ENCODE data around the gene NXPE3.

Gene NXPE3

DNA sequence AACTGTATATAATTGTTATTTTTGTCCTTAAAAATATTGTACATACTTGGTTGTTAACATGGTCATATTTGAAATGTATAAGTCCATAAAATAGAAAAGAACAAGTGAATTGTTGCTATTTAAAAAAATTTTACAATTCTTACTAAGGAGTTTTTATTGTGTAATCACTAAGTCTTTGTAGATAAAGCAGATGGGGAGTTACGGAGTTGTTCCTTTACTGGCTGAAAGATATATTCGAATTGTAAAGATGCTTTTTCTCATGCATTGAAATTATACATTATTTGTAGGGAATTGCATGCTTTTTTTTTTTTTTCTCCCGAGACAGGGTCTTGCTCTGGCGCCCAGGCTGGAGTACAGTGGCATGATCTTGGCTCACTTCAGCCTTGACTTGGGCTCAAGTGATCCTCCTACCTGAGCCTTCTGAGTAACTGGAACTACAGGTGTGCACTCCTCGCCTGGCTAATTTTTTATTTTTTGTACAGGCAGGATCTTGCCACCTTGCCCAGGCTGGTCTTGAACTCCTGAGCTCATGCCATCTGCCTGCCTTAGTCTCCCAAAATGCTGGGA lies 81.0 kb downstream of the NXPE3 start:
- no peak for DNase-seq (ENCODE audit: low read depth in 1 of 2, low spot score in 1 of 2)
- Histone ChIP-seq H3K27ac (replicated peaks) (no peak overlapping the region), H3K4me3 (replicated peaks; ENCODE audit: insufficient read depth, low read length) (no peak overlapping the region), H3K27me3 (ENCODE audit: insufficient read depth, poor library complexity, severe bottlenecking) (no peaks in the 10 kb centered on the region)
- TF ChIP-seq POLR2AphosphoS5 (IDR thresholded peaks at IDR 0.05; ENCODE audit: low read depth), result no peak
- no peak for TF ChIP-seq GABPA (IDR thresholded peaks at IDR 0.05; ENCODE audit: low read depth)
- TF ChIP-seq, protein P1, sequence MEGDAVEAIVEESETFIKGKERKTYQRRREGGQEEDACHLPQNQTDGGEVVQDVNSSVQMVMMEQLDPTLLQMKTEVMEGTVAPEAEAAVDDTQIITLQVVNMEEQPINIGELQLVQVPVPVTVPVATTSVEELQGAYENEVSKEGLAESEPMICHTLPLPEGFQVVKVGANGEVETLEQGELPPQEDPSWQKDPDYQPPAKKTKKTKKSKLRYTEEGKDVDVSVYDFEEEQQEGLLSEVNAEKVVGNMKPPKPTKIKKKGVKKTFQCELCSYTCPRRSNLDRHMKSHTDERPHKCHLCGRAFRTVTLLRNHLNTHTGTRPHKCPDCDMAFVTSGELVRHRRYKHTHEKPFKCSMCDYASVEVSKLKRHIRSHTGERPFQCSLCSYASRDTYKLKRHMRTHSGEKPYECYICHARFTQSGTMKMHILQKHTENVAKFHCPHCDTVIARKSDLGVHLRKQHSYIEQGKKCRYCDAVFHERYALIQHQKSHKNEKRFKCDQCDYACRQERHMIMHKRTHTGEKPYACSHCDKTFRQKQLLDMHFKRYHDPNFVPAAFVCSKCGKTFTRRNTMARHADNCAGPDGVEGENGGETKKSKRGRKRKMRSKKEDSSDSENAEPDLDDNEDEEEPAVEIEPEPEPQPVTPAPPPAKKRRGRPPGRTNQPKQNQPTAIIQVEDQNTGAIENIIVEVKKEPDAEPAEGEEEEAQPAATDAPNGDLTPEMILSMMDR (IDR thresholded peaks at IDR 0.05; ENCODE audit: insufficient read depth, low read length), result no peak
- TF ChIP-seq, protein P2, sequence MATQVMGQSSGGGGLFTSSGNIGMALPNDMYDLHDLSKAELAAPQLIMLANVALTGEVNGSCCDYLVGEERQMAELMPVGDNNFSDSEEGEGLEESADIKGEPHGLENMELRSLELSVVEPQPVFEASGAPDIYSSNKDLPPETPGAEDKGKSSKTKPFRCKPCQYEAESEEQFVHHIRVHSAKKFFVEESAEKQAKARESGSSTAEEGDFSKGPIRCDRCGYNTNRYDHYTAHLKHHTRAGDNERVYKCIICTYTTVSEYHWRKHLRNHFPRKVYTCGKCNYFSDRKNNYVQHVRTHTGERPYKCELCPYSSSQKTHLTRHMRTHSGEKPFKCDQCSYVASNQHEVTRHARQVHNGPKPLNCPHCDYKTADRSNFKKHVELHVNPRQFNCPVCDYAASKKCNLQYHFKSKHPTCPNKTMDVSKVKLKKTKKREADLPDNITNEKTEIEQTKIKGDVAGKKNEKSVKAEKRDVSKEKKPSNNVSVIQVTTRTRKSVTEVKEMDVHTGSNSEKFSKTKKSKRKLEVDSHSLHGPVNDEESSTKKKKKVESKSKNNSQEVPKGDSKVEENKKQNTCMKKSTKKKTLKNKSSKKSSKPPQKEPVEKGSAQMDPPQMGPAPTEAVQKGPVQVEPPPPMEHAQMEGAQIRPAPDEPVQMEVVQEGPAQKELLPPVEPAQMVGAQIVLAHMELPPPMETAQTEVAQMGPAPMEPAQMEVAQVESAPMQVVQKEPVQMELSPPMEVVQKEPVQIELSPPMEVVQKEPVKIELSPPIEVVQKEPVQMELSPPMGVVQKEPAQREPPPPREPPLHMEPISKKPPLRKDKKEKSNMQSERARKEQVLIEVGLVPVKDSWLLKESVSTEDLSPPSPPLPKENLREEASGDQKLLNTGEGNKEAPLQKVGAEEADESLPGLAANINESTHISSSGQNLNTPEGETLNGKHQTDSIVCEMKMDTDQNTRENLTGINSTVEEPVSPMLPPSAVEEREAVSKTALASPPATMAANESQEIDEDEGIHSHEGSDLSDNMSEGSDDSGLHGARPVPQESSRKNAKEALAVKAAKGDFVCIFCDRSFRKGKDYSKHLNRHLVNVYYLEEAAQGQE (IDR thresholded peaks at IDR 0.05; ENCODE audit: insufficient replicate concordance, low read depth), result no peak

DNA sequence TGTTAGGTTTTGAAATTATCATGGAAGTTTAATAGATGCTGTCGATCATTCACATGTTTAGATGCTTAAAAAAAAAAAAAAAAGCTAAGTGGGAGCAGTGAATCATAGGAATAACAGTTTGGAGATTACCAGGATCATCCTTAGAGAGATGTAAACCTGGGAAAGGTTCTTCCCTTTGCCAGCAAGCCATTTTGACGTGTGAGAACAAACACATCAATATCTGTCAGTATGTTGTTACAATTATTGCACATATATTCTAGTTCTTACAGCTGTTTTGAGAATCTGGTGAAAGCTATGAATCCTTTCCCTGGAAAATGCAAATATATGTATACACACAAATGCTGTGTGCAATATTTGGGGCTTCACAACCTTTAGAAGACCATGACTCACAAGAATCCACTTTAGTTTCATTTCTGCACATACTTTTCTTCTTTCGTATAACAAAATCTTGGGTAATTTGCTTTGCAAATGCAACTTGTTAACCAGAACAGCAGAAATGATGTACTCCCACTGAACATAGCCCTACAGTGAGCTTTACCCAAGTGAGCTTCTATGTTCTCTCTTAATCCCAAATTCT lies 82.3 kb downstream of the NXPE3 start:
- TF ChIP-seq POLR2AphosphoS5 (IDR thresholded peaks at IDR 0.05; ENCODE audit: low read depth), result no peak
- no peak for TF ChIP-seq SPI1 (IDR thresholded peaks at IDR 0.05; ENCODE audit: borderline replicate concordance, low read depth)
- TF ChIP-seq, protein P1 (IDR thresholded peaks at IDR 0.05; ENCODE audit: insufficient read depth, low read length), result no peak
- no peak for TF ChIP-seq GABPA (IDR thresholded peaks at IDR 0.05; ENCODE audit: low read depth)
- TF ChIP-seq, protein P2 (IDR thresholded peaks at IDR 0.05; ENCODE audit: insufficient replicate concordance, low read depth), result no peak
- H3K4me3 ChIP-seq (replicated peaks; ENCODE audit: insufficient read depth, low read length), result no peak overlapping the region
- H3K27ac ChIP-seq (replicated peaks), result no peak overlapping the region
- no peak for DNase-seq (ENCODE audit: low read depth in 1 of 2, low spot score in 1 of 2)
- no peaks in the 10 kb centered on the region for H3K27me3 ChIP-seq (ENCODE audit: insufficient read depth, poor library complexity, severe bottlenecking)

DNA sequence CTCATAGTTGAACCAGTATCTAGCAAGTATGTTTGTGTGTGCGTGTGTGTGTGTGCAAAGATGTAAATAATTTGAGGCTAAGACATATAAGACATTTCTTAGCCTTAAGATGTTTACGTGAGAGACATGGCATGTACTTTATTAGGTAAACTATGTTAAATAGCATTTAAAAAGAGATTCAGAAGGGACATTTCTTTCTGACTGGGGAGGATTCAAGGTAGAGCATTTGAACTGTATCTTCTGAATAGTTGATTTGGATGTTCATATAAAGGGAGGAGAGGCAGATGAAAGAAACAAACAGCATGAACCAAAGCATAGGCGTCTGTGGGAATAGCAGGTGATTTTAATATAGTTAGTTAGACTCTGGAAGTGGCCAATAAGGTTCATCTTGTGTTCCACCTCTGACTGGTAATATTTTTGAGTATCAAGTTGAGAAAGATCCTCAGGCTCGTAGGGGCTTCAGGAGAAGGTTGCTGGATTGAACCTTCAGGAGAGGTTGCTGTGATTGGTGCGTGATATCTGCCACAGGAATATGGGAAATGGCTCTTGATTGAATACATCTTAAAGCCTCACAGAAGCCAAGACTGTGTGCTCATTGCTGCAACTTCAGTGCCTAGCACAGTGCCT lies 82.9 kb downstream of the NXPE3 start:
- H3K27ac ChIP-seq (replicated peaks), result no peak overlapping the region
- no peak for DNase-seq (ENCODE audit: low read depth in 1 of 2, low spot score in 1 of 2)
- TF ChIP-seq, protein P2 (IDR thresholded peaks at IDR 0.05; ENCODE audit: insufficient replicate concordance, low read depth), result no peak
- TF ChIP-seq, protein P1 (IDR thresholded peaks at IDR 0.05; ENCODE audit: insufficient read depth, low read length), result no peak
- no peak for TF ChIP-seq SPI1 (IDR thresholded peaks at IDR 0.05; ENCODE audit: borderline replicate concordance, low read depth)
- TF ChIP-seq POLR2AphosphoS5 (IDR thresholded peaks at IDR 0.05; ENCODE audit: low read depth), result no peak
- no peak for TF ChIP-seq GABPA (IDR thresholded peaks at IDR 0.05; ENCODE audit: low read depth)
- no peaks in the 10 kb centered on the region for H3K27me3 ChIP-seq (ENCODE audit: insufficient read depth, poor library complexity, severe bottlenecking)
- H3K4me3 ChIP-seq (replicated peaks; ENCODE audit: insufficient read depth, low read length), result no peak overlapping the region

Data from HL-60 (cell line).